ENCODE results near the gene ITGB8.

DNA sequence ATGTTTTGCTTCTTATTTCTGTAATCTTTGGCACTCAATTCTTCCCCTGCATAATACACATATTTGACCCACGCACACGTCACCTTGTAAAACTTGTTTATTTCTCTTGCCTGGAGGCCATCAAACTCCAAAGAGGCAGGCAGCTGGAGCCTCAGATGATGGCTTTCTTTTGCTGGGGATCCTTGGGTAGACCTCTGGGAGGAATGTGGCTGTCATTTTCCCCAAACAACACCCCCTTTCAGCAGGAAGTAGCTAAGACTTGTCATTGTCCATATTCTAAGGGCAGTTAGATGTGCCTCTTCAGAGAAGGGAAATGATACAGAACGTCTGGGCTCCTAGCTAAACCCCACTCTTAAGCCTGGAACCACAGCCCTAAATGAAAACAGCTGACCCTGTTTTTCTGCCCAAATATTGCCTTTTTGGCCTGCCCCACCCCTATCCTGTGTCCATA is 111.3 kb downstream of the ITGB8 start:
- TF ChIP-seq POLR2A (IDR thresholded peaks at IDR 0.05; ENCODE audit: low read length) (no peak), GATA1 (IDR thresholded peaks at IDR 0.05; ENCODE audit: low read depth, low read length) (no peak)
